Body of pancreas (tissue), 4 donors: ENCODE results near the gene SPATS2. TPM values are rescaled to one million over a fixed set of nuclear protein-coding genes. Genes with fewer than 3 reads are reported as not detected.

Source experiments
- ATAC-seq: fragments of 150-250 bp; one replicate; pipeline ENCODE4 v1.9.1; 2016
- DNase-seq, 4 donors: peaks; one replicate each; pipeline ENCODE4 v3.0.0-alpha.2; 2019
- H3K27ac ChIP-seq, 4 donors: fragments of 200-600 bp; sonication (generic); 1 replicate in 3 of 4; 2 replicates in 1 of 4; pipeline versions ENCODE4 v1.5.1 to v1.6.1; 2016 to 2019; ENCODE audit warnings: mild to moderate bottlenecking in 1 of 4, mixed read lengths in 1 of 4, moderate library complexity in 1 of 4
- H3K27me3 ChIP-seq, 2 donors: fragments of 200-600 bp; sonication (generic); one replicate each; pipeline ENCODE4 v1.6.0; 2016; ENCODE audit warnings: mild to moderate bottlenecking in 1 of 2
- H3K36me3 ChIP-seq, 2 donors: fragments of 200-600 bp; sonication (generic); replicated peaks in 1 of 2; 2 replicates each; pipeline ENCODE4 v1.5.1; 2016; ENCODE audit warnings: low read depth in 2 of 2; ENCODE audit not compliant: insufficient read depth in 1 of 2
- H3K4me1 ChIP-seq: fragments of 200-600 bp; sonication (generic); one replicate; pipeline ENCODE4 v1.6.0; 2016
- H3K4me3 ChIP-seq, 2 donors: fragments of 200-600 bp; sonication (generic); 1 replicate in 1 of 2; 2 replicates in 1 of 2; pipeline ENCODE4 v1.5.1; 2016 to 2019
- H3K9me3 ChIP-seq, 3 donors: fragments of 200-600 bp; sonication (generic); 1 replicate in 2 of 3; 2 replicates in 1 of 3; pipeline ENCODE4 v1.5.1; 2016
- POLR2A ChIP-seq, 3 donors: fragments of 450-650 bp; IDR thresholded peaks; one replicate each; pipeline ENCODE4 v1.6.1; 2016; ENCODE audit warnings: antibody characterized with exemption in 3 of 3, mild to moderate bottlenecking in 2 of 3
- WGBS, 2 donors: methylation state at CpG; one replicate each; pipeline ENCODE4 v1.1.5; 2017; 5-methylcytosine and 5-hydroxymethylcytosine counted together
- intact Hi-C: fragments of 100-400 bp; cut with DNase I; formaldehyde crosslinking; loops from one replicate; pipeline ENCODE4 v1.15.1; 2023
- total RNA-seq, 2 donors: library from RNA; depleted of rRNA; stranded (reverse); fragments of >200 nt; gene quantifications; one replicate each; pipeline ENCODE4 v1.1.0, GENCODE V29; 2016
- TF ChIP-seq, protein P1 (sequence below), 7 experiments: fragments of 450-650 bp in 4 of 7; fragments of 200-600 bp in 3 of 7; sonication (generic) in 3 of 7; IDR thresholded peaks; one replicate each; pipeline ENCODE4 v1.5.1; 2016 to 2019; ENCODE audit warnings: antibody characterized with exemption in 7 of 7

Gene SPATS2
- total RNA-seq, 2 donors from 2014 or later, result 10.9 to 17.5 TPM

DNA sequence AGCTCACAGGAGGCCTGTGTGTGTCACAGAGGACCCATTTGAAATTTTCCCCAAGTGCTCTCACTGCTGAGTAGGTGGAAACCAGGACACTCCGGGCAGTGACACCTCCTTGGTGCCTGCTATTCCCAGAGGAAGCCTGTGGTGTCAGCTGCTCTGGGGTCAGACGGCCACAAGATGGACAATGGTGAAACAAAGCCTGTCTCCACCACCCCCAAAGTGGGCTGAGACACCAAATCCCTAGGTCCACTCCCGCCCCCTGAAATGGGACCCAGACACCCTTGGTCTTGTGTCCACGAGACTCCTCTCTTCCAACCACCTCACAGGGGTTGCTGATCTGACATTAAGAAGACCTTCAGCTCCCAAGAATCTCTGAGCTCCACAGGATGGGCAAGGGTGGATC lies 178.6 kb downstream of the SPATS2 start:
- ATAC-seq, result no peak

GRCh38 chr12:49546481-49546880 lies 179.2 kb downstream of the SPATS2 start:
- H3K4me1 ChIP-seq, result peaks cover 16% of the 10 kb centered on the region
- intact Hi-C loops, result no loop called here
- H3K36me3 ChIP-seq, result no peaks in the 10 kb centered on the region
- WGBS, 2 donors, result 90 to 94% methylated on average over 2 to 3 of the region's 3 CpGs
- no peaks in the 10 kb centered on the region for H3K27me3 ChIP-seq
- no peaks in the 10 kb centered on the region for H3K9me3 ChIP-seq
- TF ChIP-seq, protein P1, sequence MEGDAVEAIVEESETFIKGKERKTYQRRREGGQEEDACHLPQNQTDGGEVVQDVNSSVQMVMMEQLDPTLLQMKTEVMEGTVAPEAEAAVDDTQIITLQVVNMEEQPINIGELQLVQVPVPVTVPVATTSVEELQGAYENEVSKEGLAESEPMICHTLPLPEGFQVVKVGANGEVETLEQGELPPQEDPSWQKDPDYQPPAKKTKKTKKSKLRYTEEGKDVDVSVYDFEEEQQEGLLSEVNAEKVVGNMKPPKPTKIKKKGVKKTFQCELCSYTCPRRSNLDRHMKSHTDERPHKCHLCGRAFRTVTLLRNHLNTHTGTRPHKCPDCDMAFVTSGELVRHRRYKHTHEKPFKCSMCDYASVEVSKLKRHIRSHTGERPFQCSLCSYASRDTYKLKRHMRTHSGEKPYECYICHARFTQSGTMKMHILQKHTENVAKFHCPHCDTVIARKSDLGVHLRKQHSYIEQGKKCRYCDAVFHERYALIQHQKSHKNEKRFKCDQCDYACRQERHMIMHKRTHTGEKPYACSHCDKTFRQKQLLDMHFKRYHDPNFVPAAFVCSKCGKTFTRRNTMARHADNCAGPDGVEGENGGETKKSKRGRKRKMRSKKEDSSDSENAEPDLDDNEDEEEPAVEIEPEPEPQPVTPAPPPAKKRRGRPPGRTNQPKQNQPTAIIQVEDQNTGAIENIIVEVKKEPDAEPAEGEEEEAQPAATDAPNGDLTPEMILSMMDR (IDR thresholded peaks at IDR 0.05), result no peak
- TF ChIP-seq POLR2A (IDR thresholded peaks at IDR 0.05), result no peak
- H3K4me3 ChIP-seq, result no peak overlapping the region
- DNase-seq (no peak), ATAC-seq (no peak)
- no peak overlapping the region for H3K27ac ChIP-seq

More for the DNA sequence above, 178.6 kb downstream of the SPATS2 start:
- no peaks in the 10 kb centered on the region for H3K9me3 ChIP-seq
- no peak overlapping the region for H3K4me3 ChIP-seq
- TF ChIP-seq POLR2A (IDR thresholded peaks at IDR 0.05), result no peak
- TF ChIP-seq, protein P1 (IDR thresholded peaks at IDR 0.05), result no peak
- no peak for DNase-seq
- H3K36me3 ChIP-seq, result no peaks in the 10 kb centered on the region
- WGBS, 2 donors, result 79 to 81% methylated on average over 4 of the region's 4 CpGs
- intact Hi-C loops, result no loop called here
- no peak overlapping the region for H3K27ac ChIP-seq
- no peaks in the 10 kb centered on the region for H3K27me3 ChIP-seq
- peaks cover 9% of the 10 kb centered on the region for H3K4me1 ChIP-seq

DNA sequence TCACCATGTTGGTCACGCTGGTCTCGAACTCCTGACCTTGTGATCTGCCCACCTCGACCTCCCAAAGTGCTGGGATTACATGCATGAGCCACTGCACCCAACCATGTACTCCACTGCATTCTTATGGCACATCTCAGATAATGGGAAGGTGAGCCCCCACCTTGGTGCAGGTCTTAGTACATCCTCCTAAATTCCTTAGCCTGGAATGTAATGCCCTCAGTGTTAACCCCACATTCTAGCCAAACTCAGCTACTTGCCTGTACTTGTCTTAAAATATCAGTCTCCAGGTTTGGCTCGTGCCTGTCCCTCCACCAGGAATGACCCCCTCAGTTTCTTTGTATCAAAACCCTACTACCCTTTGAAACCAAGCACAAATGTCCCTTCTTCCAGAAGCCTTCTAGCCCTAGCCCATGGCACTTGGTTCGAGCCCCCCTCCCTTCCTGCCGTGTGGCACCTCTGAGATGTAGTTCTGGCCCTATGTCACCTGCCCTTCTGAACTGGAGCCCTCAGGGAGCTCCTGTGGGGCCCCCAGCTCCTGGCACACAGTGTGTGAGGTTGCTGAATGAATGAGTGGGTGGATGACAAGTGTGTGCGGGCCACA lies 179.9 kb downstream of the SPATS2 start:
- intact Hi-C loops, result no loop called here
- H3K4me3 ChIP-seq, result no peak overlapping the region
- H3K27me3 ChIP-seq, result no peaks in the 10 kb centered on the region
- DNase-seq (no peak), ATAC-seq (no peak)
- H3K9me3 ChIP-seq, result no peaks in the 10 kb centered on the region
- H3K27ac ChIP-seq, result no peak overlapping the region
- 73 to 74% methylated on average over 7 of the region's 7 CpGs for WGBS, 2 donors
- TF ChIP-seq, protein P1 (IDR thresholded peaks at IDR 0.05), result no peak
- no peaks in the 10 kb centered on the region for H3K36me3 ChIP-seq
- H3K4me1 ChIP-seq, result peaks cover 23% of the 10 kb centered on the region

- no peak overlapping the region for H3K4me3 ChIP-seq
- 71 to 83% methylated on average over 2 to 8 of the region's 8 CpGs for whole genome bisulfite sequencing, 2 donors
- ATAC-seq, result no peak
- TF ChIP-seq, protein P1 (IDR thresholded peaks at IDR 0.05), result no peak
- TF ChIP-seq POLR2A (IDR thresholded peaks at IDR 0.05), result no peak
- H3K9me3 ChIP-seq, result no peaks in the 10 kb centered on the region
- H3K36me3 ChIP-seq, result no peaks in the 10 kb centered on the region
- intact Hi-C loops, result no loop called here
- H3K27ac ChIP-seq, result no peak overlapping the region
- H3K27me3 ChIP-seq, result no peaks in the 10 kb centered on the region
- H3K4me1 ChIP-seq, result peaks cover 28% of the 10 kb centered on the region
- DNase-seq, result no peak
Observed at GRCh38 chr12:49548481-49548821, 181.2 kb downstream of the SPATS2 start.
